ENCODE measurements around the gene CDKN2B-AS1. TPM values are rescaled to one million over a fixed set of nuclear protein-coding genes. Genes with fewer than 3 reads are reported as not detected.

The CDKN2B-AS1 gene
- total and polyA plus RNA-seq, 5 donors from 2014 or later, result 0.36 to 1.1 (median 0.99) TPM; not detected in 2

DNA sequence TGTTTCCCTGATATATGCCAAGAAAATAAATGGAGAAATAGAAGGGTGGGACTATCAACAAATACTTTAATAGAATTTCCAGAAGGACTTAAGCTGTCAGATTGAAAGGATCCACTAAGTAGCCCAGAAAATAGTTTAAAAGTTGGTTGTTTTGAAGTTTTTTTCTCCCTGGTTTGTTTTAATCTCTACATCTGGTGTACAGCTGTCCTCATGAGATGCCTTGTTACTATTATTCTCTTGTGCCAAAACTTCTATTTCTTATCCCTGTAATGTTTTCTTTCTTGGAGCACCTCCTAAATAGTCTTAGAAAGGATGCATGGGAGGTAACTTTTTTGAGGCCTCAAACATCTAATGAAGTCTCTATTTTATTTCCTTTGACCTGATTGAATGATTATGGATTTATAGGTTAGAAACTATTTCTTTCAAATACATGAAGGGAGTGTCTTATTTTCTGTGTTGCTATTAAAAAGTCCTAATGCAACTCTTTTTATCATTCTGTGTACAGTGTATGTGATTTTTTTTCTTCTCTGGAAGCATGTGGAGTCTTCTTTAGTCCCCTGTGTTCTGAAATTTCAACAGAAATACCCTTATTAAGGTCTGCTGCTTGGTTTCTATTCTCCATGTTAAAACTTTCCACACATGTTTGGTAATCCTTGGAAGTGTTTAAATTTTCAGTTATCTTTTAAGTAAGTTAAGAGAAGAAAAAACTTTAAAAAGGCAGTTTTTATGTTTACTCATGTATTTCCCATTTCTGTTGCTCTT lies 154.5 kb downstream of the CDKN2B-AS1 start:
- DNase-seq, result no peak
- Histone ChIP-seq H3K4me3 (ENCODE audit: low read depth, low read length) (no peak overlapping the region), H3K4me1 (ENCODE audit: control insufficient read depth, insufficient read depth, low read length, poor library complexity, severe bottlenecking) (no peaks in the 10 kb centered on the region), H3K36me3 (ENCODE audit: control insufficient read depth, insufficient read depth, low read length) (no peaks in the 10 kb centered on the region), H3K27ac (ENCODE audit: insufficient read depth, low read length, poor library complexity, severe bottlenecking) (no peak overlapping the region), H3K27me3 (ENCODE audit: control insufficient read depth, insufficient read depth, low read length) (peaks cover 3% of the 10 kb centered on the region), H3K9me3 (ENCODE audit: control insufficient read depth in 2 of 2, low read length in 2 of 2) (no peaks in the 10 kb centered on the region)
- Mint-ChIP-seq H3K27ac (no peak overlapping the region), H3K27me3 (peaks cover 31% of the 10 kb centered on the region), H3K4me3 (no peak overlapping the region), H3K4me1 (peaks cover 2 to 18% (median 15%) of the 10 kb centered on the region in 4 donors), H3K9me3 (peaks cover 0 to 3% (median 1%) of the 10 kb centered on the region in 7 donors), H3K36me3 (no peaks in the 10 kb centered on the region)
- ATAC-seq (ENCODE audit: low read depth in 2 of 2), result no peak

DNA sequence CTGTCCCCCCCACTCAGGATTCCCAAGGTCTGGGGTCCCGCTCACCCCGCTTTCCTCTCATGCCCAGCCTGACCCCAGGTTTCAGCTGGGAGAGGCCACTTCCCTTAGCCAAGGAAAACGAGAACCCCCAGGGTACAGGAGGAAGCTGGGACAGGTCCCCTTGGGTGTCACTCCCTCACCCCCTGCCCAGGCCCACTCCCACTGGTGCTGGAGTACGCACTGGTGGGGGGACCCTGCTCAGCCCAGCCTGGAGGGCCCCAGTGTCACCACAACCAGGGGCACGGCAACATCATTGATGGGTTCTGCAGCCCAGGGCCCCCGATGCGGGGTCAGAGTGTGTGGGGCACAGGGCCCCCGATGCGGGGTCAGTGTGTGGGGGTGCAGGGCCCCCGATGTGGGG lies 159.5 kb downstream of the CDKN2B-AS1 start:
- H3K4me1 Mint-ChIP-seq, result peaks cover 0 to 8% (median 4%) of the 10 kb centered on the region in 4 donors

DNA sequence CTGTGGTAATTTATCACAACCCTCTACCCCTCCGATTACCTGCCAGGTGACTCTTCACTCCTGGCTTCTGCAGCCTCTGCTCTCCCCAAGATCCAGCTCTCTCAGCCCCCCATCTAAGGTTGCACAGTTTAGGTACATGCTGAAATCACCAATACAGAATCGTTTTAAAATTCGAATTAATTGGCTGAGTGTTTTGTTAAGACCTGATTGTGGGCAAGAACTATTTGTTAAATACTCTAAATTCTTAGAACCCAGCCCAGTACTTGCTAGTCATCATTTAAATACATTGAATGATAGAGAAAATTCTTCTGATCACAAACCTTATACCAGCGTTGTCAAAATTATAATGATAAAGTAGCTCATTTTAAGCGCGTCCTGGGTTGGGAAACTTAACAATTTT lies 162.0 kb downstream of the CDKN2B-AS1 start:
- Histone ChIP-seq H3K4me3 (ENCODE audit: low read depth, low read length) (no peak overlapping the region), H3K27me3 (ENCODE audit: control insufficient read depth, insufficient read depth, low read length) (no peaks in the 10 kb centered on the region), H3K27ac (ENCODE audit: insufficient read depth, low read length, poor library complexity, severe bottlenecking) (no peak overlapping the region), H3K36me3 (ENCODE audit: control insufficient read depth, insufficient read depth, low read length) (no peaks in the 10 kb centered on the region), H3K4me1 (ENCODE audit: control insufficient read depth, insufficient read depth, low read length, poor library complexity, severe bottlenecking) (no peaks in the 10 kb centered on the region), H3K9me3 (ENCODE audit: control insufficient read depth in 2 of 2, low read length in 2 of 2) (no peaks in the 10 kb centered on the region)
- ATAC-seq (ENCODE audit: low read depth in 2 of 2) (no peak), DNase-seq (no peak)
- peaks cover 26% of the 10 kb centered on the region for H3K27me3 Mint-ChIP-seq
- H3K4me1 Mint-ChIP-seq, result peaks cover 0 to 7% (median 4%) of the 10 kb centered on the region in 4 donors
- peaks cover 0 to 1% (median 0%) of the 10 kb centered on the region in 7 donors for H3K9me3 Mint-ChIP-seq
- H3K4me3 Mint-ChIP-seq, result no peak overlapping the region
- H3K27ac Mint-ChIP-seq, result no peak overlapping the region
- H3K36me3 Mint-ChIP-seq, result no peaks in the 10 kb centered on the region

More for the DNA sequence above, 159.5 kb downstream of the CDKN2B-AS1 start:
- no peaks in the 10 kb centered on the region for H3K9me3 ChIP-seq (ENCODE audit: control insufficient read depth in 2 of 2, low read length in 2 of 2)
- Mint-ChIP-seq H3K4me3 (no peak overlapping the region), H3K27ac (no peak overlapping the region), H3K36me3 (no peaks in the 10 kb centered on the region), H3K9me3 (peaks cover 0 to 2% (median 0%) of the 10 kb centered on the region in 7 donors), H3K27me3 (peaks cover 19% of the 10 kb centered on the region)
- no peak for ATAC-seq (ENCODE audit: low read depth in 2 of 2)
- no peaks in the 10 kb centered on the region for H3K27me3 ChIP-seq (ENCODE audit: control insufficient read depth, insufficient read depth, low read length)
- DNase-seq, result no peak
- no peaks in the 10 kb centered on the region for H3K36me3 ChIP-seq (ENCODE audit: control insufficient read depth, insufficient read depth, low read length)
- H3K27ac ChIP-seq (ENCODE audit: insufficient read depth, low read length, poor library complexity, severe bottlenecking), result no peak overlapping the region
- H3K4me3 ChIP-seq (ENCODE audit: low read depth, low read length), result no peak overlapping the region
- no peaks in the 10 kb centered on the region for H3K4me1 ChIP-seq (ENCODE audit: control insufficient read depth, insufficient read depth, low read length, poor library complexity, severe bottlenecking)

DNA sequence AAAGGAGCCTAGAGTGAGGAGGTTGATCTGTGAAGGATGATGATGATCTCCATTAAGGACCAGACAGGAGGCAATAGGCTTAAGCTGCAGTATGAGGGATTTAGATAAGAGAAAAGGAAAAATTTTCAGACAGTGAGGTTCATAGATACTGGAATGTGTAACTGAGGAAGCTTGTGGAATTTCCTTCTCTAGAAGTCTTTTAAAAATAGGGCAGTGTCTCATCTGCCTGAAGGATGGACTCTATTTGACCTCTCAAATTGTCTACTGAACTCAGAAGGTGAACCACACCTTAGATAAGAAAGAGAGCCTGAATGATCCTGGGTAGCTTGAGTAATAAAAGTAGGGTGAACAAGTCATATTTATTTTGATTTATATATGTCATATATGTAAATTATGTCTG lies 162.7 kb downstream of the CDKN2B-AS1 start:
- H3K4me1 ChIP-seq (ENCODE audit: control insufficient read depth, insufficient read depth, low read length, poor library complexity, severe bottlenecking), result no peaks in the 10 kb centered on the region
- no peaks in the 10 kb centered on the region for H3K27me3 ChIP-seq (ENCODE audit: control insufficient read depth, insufficient read depth, low read length)
- DNase-seq (no peak), ATAC-seq (ENCODE audit: low read depth in 2 of 2) (no peak)
- Mint-ChIP-seq H3K36me3 (no peaks in the 10 kb centered on the region), H3K27ac (no peak overlapping the region), H3K4me1 (peaks cover 0 to 7% (median 4%) of the 10 kb centered on the region in 4 donors), H3K4me3 (no peak overlapping the region), H3K27me3 (peaks cover 32% of the 10 kb centered on the region), H3K9me3 (peaks cover 0 to 1% (median 0%) of the 10 kb centered on the region in 7 donors)
- no peaks in the 10 kb centered on the region for H3K36me3 ChIP-seq (ENCODE audit: control insufficient read depth, insufficient read depth, low read length)
- no peak overlapping the region for H3K4me3 ChIP-seq (ENCODE audit: low read depth, low read length)
- H3K9me3 ChIP-seq (ENCODE audit: control insufficient read depth in 2 of 2, low read length in 2 of 2), result no peaks in the 10 kb centered on the region
- no peak overlapping the region for H3K27ac ChIP-seq (ENCODE audit: insufficient read depth, low read length, poor library complexity, severe bottlenecking)

DNA sequence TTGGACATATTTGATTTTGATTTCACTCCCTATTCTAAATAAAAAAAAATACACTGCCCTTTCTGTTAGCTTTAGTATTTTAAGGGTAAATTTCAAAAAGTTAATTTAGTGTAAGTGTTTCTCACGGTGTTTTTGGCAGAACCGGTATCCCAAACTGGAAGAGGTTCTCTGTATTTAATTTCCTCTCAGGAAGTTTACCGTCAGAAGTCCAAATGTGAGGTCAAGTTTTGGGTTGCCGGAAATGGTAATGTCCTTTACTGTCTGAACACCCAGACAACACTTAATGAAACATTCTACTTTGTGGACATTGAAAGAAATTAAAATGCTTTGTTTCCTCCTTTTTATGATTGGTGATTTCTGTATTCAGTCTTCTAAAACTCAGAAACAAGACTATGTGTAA lies 163.2 kb downstream of the CDKN2B-AS1 start:
- DNase-seq (no peak), ATAC-seq (ENCODE audit: low read depth in 2 of 2) (no peak)
- Histone ChIP-seq H3K36me3 (ENCODE audit: control insufficient read depth, insufficient read depth, low read length) (no peaks in the 10 kb centered on the region), H3K4me3 (ENCODE audit: low read depth, low read length) (no peak overlapping the region), H3K4me1 (ENCODE audit: control insufficient read depth, insufficient read depth, low read length, poor library complexity, severe bottlenecking) (no peaks in the 10 kb centered on the region), H3K9me3 (ENCODE audit: control insufficient read depth in 2 of 2, low read length in 2 of 2) (no peaks in the 10 kb centered on the region), H3K27me3 (ENCODE audit: control insufficient read depth, insufficient read depth, low read length) (no peaks in the 10 kb centered on the region), H3K27ac (ENCODE audit: insufficient read depth, low read length, poor library complexity, severe bottlenecking) (no peak overlapping the region)
- Mint-ChIP-seq H3K36me3 (no peaks in the 10 kb centered on the region), H3K9me3 (peaks cover 0 to 1% (median 0%) of the 10 kb centered on the region in 7 donors), H3K4me1 (peaks cover 0 to 7% (median 2%) of the 10 kb centered on the region in 4 donors), H3K27ac (no peak overlapping the region), H3K27me3 (peaks cover 29% of the 10 kb centered on the region), H3K4me3 (no peak overlapping the region)

DNA sequence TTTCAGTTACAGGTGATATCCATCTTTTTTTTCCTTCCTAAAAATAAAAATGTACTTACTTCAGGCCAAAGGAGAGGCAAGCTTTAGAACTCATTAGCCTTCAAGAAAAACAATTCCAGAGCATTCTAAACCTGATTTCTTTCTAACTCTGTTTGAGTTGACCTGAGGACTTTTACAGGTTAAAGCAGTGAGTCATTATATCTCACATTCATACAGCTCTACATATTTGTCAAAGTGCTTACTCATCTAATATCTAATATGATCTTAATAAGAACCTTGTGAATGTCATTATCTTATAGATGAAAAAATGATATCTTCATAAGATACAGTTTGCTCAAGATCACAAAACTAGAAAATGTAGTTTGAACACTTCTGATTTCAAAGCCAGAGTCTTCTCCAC lies 163.7 kb downstream of the CDKN2B-AS1 start:
- no peak for ATAC-seq (ENCODE audit: low read depth in 2 of 2)
- H3K27ac Mint-ChIP-seq, result no peak overlapping the region
- Histone ChIP-seq H3K4me1 (ENCODE audit: control insufficient read depth, insufficient read depth, low read length, poor library complexity, severe bottlenecking) (no peaks in the 10 kb centered on the region), H3K9me3 (ENCODE audit: control insufficient read depth in 2 of 2, low read length in 2 of 2) (no peaks in the 10 kb centered on the region), H3K27ac (ENCODE audit: insufficient read depth, low read length, poor library complexity, severe bottlenecking) (no peak overlapping the region), H3K36me3 (ENCODE audit: control insufficient read depth, insufficient read depth, low read length) (no peaks in the 10 kb centered on the region), H3K27me3 (ENCODE audit: control insufficient read depth, insufficient read depth, low read length) (no peaks in the 10 kb centered on the region), H3K4me3 (ENCODE audit: low read depth, low read length) (no peak overlapping the region)
- peaks cover 0 to 7% (median under 1%) of the 10 kb centered on the region in 4 donors for H3K4me1 Mint-ChIP-seq
- peaks cover 0 to 1% (median 0%) of the 10 kb centered on the region in 7 donors for H3K9me3 Mint-ChIP-seq
- DNase-seq, result no peak
- H3K27me3 Mint-ChIP-seq, result peaks cover 28% of the 10 kb centered on the region
- H3K4me3 Mint-ChIP-seq, result no peak overlapping the region
- no peaks in the 10 kb centered on the region for H3K36me3 Mint-ChIP-seq

DNA sequence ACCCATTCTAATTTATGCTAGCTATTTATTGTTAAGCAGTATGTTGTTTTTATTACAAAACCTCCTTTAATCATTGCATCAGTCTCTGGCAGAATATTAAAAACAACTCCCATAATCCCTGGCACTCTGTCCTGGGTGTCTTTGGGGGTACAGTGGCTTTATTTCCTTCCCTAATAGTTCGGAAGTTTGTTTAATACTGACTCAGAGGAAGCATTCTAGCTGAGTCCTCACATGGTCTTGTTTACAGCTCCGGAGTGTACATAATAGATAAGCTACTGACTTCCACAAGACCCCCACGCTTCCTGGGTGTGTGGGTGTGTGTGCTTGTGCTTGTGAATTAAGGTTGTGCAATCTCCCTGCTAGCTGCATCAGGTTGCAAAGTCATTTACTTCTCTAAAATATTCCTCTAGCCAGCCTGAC lies 164.3 kb downstream of the CDKN2B-AS1 start:
- no peak for DNase-seq
- H3K27ac ChIP-seq (ENCODE audit: insufficient read depth, low read length, poor library complexity, severe bottlenecking), result no peak overlapping the region

DNA sequence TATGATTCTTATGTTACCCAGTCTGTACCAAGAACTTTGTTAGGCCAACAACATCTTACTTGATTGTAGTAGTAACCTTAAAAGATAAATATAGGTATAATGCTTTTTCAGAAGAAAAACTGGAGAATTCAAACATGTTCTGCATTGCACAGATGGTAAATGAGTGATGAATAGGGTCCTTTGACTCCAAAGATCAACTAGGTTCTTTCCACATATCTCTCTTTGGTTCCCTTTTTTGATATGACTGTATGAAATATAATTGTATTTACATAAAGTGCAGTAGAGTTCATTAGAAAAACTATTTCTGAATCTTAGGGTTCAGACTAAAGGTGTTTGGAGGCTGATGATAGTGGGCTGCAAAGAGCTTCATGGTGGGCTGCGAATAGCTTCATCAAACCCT lies 165.0 kb downstream of the CDKN2B-AS1 start:
- DNase-seq, result no peak
- H3K27ac ChIP-seq (ENCODE audit: insufficient read depth, low read length, poor library complexity, severe bottlenecking), result no peak overlapping the region
- H3K36me3 Mint-ChIP-seq, result no peaks in the 10 kb centered on the region

More for the DNA sequence above, 164.3 kb downstream of the CDKN2B-AS1 start:
- H3K4me1 Mint-ChIP-seq, result peaks cover 0 to 7% (median under 1%) of the 10 kb centered on the region in 4 donors
- no peaks in the 10 kb centered on the region for H3K36me3 Mint-ChIP-seq
- H3K4me1 ChIP-seq (ENCODE audit: control insufficient read depth, insufficient read depth, low read length, poor library complexity, severe bottlenecking), result no peaks in the 10 kb centered on the region
- no peak overlapping the region for H3K4me3 Mint-ChIP-seq
- H3K4me3 ChIP-seq (ENCODE audit: low read depth, low read length), result no peak overlapping the region
- no peaks in the 10 kb centered on the region for H3K9me3 ChIP-seq (ENCODE audit: control insufficient read depth in 2 of 2, low read length in 2 of 2)
- H3K27me3 ChIP-seq (ENCODE audit: control insufficient read depth, insufficient read depth, low read length), result no peaks in the 10 kb centered on the region
- no peaks in the 10 kb centered on the region for H3K36me3 ChIP-seq (ENCODE audit: control insufficient read depth, insufficient read depth, low read length)
- peaks cover 0 to 1% (median 0%) of the 10 kb centered on the region in 7 donors for H3K9me3 Mint-ChIP-seq
- H3K27ac Mint-ChIP-seq, result no peak overlapping the region
- H3K27me3 Mint-ChIP-seq, result peaks cover 24% of the 10 kb centered on the region
- ATAC-seq (ENCODE audit: low read depth in 2 of 2), result no peak

More for the DNA sequence above, 165.0 kb downstream of the CDKN2B-AS1 start:
- Histone ChIP-seq H3K4me3 (ENCODE audit: low read depth, low read length) (no peak overlapping the region), H3K27me3 (ENCODE audit: control insufficient read depth, insufficient read depth, low read length) (no peaks in the 10 kb centered on the region), H3K9me3 (ENCODE audit: control insufficient read depth in 2 of 2, low read length in 2 of 2) (no peaks in the 10 kb centered on the region), H3K4me1 (ENCODE audit: control insufficient read depth, insufficient read depth, low read length, poor library complexity, severe bottlenecking) (no peaks in the 10 kb centered on the region), H3K36me3 (ENCODE audit: control insufficient read depth, insufficient read depth, low read length) (no peaks in the 10 kb centered on the region)
- Mint-ChIP-seq H3K4me3 (no peak overlapping the region), H3K4me1 (peaks cover 0 to 7% (median under 1%) of the 10 kb centered on the region in 4 donors), H3K27me3 (peaks cover 24% of the 10 kb centered on the region), H3K9me3 (peaks cover 0 to 1% (median 0%) of the 10 kb centered on the region in 7 donors), H3K27ac (no peak overlapping the region)
- no peak for ATAC-seq (ENCODE audit: low read depth in 2 of 2)
